GM18507 (cell line): Measurements from ENCODE around the gene CLEC4F.

Source experiments
- DNase-seq: peaks from one replicate; pipeline ENCODE4 v3.0.0; 2011; ENCODE audit warnings: low read depth; ENCODE audit not compliant: insufficient read length; ENCODE audit errors: extremely low spot score
- FAIRE-seq: peaks from 2 replicates; lab custom pipeline; 2011; peaks lifted over from hg19 to GRCh38; lab: Jason Lieb, UNC

The CLEC4F gene

GRCh38 chr2:70795164-70795995 lies 25.0 kb downstream of the CLEC4F start:
- DNase-seq (no peak), FAIRE-seq (no peak)

- FAIRE-seq (no peak), DNase-seq (no peak)
These were observed 26.9 kb downstream of the CLEC4F start for GRCh38 chr2:70793450-70793849.

GRCh38 chr2:70790136-70790828 lies 30.1 kb downstream of the CLEC4F start, which contains the start of gene FIGLA:
FIGLA (minus strand) TSS chr2:70790643; CDS start chr2:70790638, 5 bp downstream.
- FAIRE-seq: no peak
- DNase-seq: no peak

- DNase-seq (no peak), FAIRE-seq (peak; percentile 73)
These were observed 30.9 kb downstream of the CLEC4F start for GRCh38 chr2:70789304-70790135.

GRCh38 chr2:70785137-70785911 lies 35.1 kb downstream of the CLEC4F start:
- no peak for DNase-seq
- peak; percentile 21 for FAIRE-seq

- no peak for DNase-seq
- no peak for FAIRE-seq
These were observed 36.1 kb downstream of the CLEC4F start for GRCh38 chr2:70784320-70784719.

GRCh38 chr2:70779911-70780545 lies 40.4 kb downstream of the CLEC4F start:
- no peak for FAIRE-seq
- no peak for DNase-seq

GRCh38 chr2:70779491-70779890 lies 40.9 kb downstream of the CLEC4F start:
- FAIRE-seq (no peak), DNase-seq (no peak)

GRCh38 chr2:70778676-70779075 lies 41.7 kb downstream of the CLEC4F start:
- DNase-seq (no peak), FAIRE-seq (no peak)

GRCh38 chr2:70777450-70777849 lies 42.9 kb downstream of the CLEC4F start:
- no peak for DNase-seq

GRCh38 chr2:70776266-70776665 lies 44.1 kb downstream of the CLEC4F start:
- FAIRE-seq (no peak), DNase-seq (no peak)

More at GRCh38 chr2:70777450-70777849, 42.9 kb downstream of the CLEC4F start:
- no peak for FAIRE-seq

GRCh38 chr2:70775141-70775540 lies 45.3 kb downstream of the CLEC4F start:
- FAIRE-seq (no peak), DNase-seq (no peak)

- no peak for FAIRE-seq
- no peak for DNase-seq
These were observed 47.8 kb downstream of the CLEC4F start for GRCh38 chr2:70772486-70773155.

- no peak for DNase-seq
- FAIRE-seq: peak; percentile 67
These were observed 49.0 kb downstream of the CLEC4F start for GRCh38 chr2:70771446-70771845.

GRCh38 chr2:70769450-70769849 lies 50.9 kb downstream of the CLEC4F start:
- DNase-seq (no peak), FAIRE-seq (peak; percentile 29)

- FAIRE-seq: no peak
- no peak for DNase-seq
These were observed 51.8 kb downstream of the CLEC4F start for GRCh38 chr2:70768590-70769085.

- DNase-seq (no peak), FAIRE-seq (no peak)
These were observed 52.5 kb downstream of the CLEC4F start, which contains the start of gene ADD2 for GRCh38 chr2:70767699-70768589. ADD2 (minus strand) TSS chr2:70768200; CDS start chr2:70706408, 61,792 bp downstream.
